Spleen (tissue), 7 donors: ENCODE results near the gene CEP112.

Experiments used
- CTCF ChIP-seq, 11 experiments: fragments of 200-600 bp in 7 of 11; fragments of 450-650 bp in 4 of 11; sonication (generic) in 4 of 11; IDR thresholded peaks in 8 of 11; conservative IDR thresholded peaks in 3 of 11; 1 replicate in 7 of 11; 2 replicates in 4 of 11; pipeline versions ENCODE4 v1.4.0 to v1.8.0; 2016 to 2021; ENCODE audit warnings: antibody characterized with exemption in 11 of 11, inconsistent platforms in 4 of 11, mild to moderate bottlenecking in 1 of 11
- POLR2AphosphoS5 ChIP-seq, 3 donors: sonication (generic); formaldehyde crosslinking; IDR thresholded peaks; one replicate each; pipeline ENCODE4 v1.5.1; 2017; ENCODE audit warnings: antibody characterized with exemption in 3 of 3
- donor health status: DM: no; HTN: no; CAD: no; lungs with moderate emphysema.
- donor health status: DM: no; HTN: no; CAD: no.
- donor health status: DM: no; HTN: no; CAD: no.

GRCh38 chr17:65723431-65724151 lies 468.3 kb downstream of the CEP112 start:
- TF ChIP-seq CTCF (IDR thresholded peaks at IDR 0.05 in 8 of 11, conservative IDR thresholded peaks at IDR 0.05 in 3 of 11) (no peak), POLR2AphosphoS5 (IDR thresholded peaks at IDR 0.05) (no peak)
